Measurements from ENCODE around the gene TM2D3.

Gene TM2D3, protein sequence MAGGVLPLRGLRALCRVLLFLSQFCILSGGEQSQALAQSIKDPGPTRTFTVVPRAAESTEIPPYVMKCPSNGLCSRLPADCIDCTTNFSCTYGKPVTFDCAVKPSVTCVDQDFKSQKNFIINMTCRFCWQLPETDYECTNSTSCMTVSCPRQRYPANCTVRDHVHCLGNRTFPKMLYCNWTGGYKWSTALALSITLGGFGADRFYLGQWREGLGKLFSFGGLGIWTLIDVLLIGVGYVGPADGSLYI

DNA sequence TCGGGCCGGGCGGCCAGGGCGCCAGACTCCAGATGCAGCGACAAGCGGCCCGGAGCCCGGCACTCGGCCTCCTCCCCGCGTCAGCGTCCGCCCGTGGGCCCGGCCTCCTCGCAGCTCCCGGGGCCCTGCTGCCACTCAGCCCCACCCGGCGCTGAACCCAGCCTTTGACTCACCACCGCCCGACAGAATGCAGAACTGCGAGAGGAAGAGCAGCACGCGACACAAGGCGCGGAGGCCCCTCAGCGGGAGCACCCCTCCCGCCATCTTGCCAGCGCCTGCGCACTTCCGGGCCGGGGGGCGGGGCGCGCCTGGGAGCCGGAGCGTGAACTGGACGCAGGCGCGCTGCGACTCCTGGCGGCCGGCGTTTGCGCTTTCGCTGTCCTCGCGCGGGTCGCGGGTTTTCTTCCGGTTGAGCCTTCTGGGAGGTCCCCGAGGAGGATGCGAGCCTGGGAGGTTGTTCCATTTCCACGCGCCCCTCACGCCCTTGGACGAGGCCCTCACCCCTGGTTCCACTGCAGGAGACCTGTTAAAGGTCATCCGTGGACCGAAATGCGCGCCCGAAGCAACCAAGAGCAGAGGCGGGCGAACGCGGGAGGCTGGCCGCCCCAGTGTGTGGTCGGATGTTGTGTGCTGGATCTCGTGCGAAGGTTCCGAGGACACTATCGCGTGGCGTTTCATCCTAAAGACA lies at the start of gene TM2D3:
TSS of gene TM2D3 (minus strand) at position 284 of the 688 bp plus-strand sequence. CDS start at position 264, 20 bp downstream.
- DNase-seq: peak; percentile 59

DNA sequence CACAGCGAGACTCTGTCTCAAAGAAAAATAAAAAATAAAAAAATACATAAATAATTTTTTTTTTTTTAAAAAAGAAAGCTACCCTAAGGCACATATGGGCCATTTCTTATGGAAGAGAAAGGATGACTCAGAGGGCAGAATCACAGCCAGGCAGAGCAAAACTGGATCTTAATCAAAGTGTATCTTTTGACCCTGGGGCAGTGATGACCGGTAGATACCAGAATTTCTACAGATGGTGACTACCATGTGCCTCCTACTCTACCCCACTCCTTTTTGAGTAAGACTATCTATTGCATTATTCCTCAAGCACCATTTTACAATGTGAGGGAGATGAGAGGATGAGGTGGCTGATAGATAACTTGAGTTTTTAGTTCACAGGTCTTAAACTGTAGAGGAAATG lies 46.1 kb upstream of the TM2D3 start:
- no peak for DNase-seq

DNA sequence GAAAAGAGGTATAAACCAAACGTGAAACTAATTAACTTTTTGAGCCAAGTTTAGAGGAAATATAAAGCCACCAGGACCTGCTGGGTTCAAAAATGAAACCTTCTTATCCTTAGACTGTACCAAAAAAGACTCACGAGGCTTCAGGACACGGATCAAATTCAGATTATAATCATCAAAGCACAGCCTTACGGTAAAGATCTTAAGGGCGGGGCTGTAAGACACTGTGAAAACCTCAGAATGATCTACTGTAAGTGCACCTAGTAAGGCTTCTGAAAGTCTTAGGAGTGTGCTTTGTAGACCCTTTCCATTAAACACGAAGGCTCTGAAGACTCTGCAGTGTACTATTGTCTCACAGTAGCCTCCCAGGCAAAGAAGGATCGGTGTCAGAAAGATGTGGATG lies 45.3 kb upstream of the TM2D3 start:
- no peak for DNase-seq

DNA sequence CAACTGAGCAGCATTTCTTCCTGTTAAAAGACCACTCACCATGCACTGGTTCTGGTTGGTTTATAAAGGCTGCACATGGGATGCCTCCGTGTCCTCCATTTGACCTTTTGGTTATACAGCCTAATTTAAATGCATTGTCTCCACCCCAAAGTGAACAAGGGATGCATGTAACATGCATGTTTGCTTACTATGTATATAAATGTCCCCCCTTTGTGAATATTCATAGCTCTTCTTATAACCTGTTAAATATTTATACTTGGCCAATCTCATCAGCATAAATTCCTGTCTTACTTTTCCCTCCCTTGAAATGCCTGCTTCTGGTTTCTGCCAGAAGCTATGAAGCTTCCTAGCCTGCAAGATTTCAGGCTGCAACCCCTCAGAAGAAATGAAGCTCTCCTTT lies 44.6 kb upstream of the TM2D3 start:
- DNase-seq: no peak

DNA sequence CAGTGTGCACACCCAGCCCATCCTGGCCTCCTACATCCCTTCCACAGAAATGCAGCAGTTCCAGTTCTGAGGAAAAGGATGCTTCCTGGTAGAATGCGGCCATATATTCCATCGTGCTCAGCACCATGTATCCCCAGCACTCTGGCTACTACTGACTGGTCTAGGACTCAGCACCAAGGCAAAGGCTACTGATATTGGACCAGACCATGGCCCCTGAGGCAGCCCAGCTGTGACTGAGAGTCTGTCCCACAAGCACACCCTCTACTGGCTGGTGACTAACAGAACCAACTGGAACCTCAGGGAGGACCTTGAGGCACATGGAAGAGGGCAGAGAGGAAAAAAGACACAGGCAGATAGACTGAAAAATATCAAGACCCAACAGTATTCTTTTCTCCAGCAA lies 42.1 kb upstream of the TM2D3 start:
- DNase-seq: no peak

DNA sequence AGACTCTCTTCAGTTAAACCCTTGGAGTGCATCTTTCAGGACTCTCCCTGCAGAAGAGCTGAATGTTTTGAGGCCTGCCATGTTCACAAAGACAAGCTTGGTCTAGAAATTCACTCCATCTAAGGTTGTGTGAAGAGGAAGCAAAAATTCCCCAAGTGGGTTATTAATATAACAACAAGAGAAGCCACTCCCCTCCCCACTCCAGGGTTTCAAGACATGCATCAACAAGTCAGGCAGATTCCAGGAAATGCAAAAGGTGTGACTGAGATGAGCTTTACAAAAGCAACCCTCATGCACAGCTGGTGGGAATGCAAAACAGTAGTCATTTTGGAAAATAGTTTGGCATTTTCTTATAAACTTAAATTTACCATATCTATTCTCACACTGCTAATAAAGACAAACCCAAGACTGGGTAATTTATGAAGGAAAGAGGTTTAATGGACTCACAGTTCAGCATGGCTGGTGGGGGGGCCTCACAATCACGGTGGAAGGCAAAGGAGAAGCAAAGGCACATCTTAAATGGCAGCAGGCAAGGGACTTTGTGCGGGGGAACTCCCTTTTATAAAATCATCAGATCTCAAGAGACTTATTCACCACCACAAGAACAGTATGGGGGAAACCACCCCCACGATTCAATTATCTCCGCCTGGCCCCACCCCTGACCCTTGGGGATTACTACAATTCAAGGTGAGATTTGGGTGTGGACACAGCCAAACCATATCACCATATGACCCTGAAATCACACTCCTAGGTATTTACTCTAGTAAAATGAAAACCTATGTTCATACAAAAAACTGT lies 40.8 kb upstream of the TM2D3 start:
- DNase-seq: no peak

DNA sequence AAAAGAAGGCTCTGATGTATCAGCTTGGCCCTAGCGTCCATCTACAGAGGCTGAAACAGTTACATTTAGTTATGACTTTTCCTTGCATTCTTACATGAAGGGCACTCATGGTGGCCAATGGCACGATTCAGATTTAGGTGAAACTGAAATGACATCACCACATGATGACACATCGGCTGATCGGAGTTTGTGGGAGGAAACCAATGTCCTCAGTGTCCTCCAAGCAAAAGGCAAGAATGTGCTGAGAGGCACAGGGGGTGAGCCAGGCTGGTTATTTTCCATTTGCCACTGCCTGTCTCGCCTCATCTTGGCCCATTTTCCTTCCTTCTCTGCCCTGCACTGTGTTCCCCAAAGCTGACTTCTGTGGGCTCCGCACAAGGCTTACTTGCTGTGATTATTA lies 37.7 kb upstream of the TM2D3 start:
- no peak for DNase-seq

DNA sequence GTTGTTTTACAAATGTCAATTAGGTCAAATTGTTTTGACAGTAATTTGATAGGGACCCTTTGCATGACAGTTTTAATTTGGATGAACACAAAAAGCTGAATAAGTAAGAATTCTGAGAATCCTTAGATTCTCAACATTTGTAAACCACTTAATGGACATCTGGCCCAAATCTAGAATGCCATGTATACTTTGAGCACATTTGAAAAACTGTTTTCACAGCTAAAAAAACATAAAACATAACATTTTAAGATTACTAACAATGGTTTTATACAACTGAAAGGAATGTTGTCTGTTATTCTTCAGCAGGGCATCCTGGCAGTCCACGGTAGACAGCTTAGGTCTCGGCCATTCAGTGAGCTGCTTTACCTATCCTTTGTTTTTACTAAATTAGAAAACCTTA lies 34.5 kb upstream of the TM2D3 start:
- DNase-seq: no peak

DNA sequence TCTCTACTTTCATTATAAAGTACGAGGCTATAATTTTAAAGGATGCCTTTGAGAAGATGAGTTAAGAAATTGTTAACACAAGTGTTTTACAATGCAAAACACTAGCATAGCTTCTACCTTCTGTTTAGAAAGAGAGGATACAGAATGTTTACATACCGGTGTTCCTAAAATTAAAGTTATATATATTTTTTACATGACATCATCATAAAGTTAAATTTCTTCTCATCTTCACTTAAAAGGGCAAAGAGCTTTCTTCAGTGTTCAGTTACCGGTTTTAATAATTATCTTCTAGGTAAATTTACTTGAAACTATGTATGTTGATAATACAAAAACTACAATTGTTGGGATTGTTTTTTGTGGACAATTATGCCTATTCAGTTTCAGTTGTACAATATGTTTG lies 32.7 kb upstream of the TM2D3 start:
- no peak for DNase-seq

DNA sequence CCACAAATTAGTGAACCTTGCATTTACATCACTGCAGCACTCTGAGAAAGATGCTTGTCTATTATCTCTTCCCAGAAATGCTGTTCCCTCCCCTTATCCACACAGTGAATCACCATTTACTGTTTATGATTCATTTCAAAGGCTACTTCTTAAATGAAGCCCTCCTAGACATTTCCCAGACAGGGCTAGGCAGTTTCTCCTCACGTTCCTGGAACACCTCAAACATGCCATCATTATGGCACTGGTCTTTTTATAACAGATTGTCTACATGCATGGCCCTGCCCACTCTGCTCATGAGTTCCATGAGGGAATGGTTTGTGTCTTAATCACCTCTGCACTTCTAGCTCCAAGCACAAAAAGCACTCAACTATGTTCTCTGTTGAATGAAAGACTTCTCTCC lies 32.2 kb upstream of the TM2D3 start:
- no peak for DNase-seq

DNA sequence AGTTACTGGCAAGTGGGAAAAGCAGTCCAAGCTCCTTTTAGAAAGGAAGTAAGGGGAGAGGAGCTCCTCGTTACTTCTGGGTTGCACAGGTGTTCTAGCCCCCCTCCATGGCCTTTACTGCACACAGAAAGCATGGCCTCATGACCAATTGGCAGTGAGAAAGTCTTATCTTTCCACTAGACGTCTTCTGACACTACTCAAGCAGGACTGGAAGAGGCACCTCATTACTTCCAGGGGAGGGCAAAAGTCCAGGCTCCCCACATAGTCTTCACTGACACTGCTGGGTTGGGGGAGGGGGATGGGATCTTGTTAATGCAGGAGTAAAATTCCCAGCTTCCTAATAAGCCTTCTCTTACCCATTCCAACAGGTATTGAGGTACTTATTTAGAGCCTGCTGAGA lies 27.6 kb upstream of the TM2D3 start:
- DNase-seq: no peak

DNA sequence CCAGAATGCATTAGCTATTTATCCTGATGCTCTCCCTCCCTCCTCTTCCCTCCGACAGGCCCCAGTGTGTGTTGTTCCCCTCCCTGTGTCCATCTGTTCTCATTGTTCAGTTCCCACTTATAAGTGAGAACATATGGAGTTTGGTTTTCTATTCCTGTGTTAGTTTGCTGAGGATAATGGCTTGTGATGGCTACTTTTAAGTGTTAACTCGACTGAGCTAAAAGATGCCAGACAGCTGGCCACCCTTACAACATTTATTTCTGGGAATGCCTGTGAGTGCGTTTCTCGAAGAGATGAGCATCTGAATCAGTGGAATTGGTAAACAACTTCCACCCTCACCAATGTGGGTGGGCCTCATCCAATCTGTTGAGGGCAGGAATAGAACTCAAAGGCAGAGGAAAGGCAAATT lies 24.7 kb upstream of the TM2D3 start:
- peak; percentile 23 for DNase-seq

DNA sequence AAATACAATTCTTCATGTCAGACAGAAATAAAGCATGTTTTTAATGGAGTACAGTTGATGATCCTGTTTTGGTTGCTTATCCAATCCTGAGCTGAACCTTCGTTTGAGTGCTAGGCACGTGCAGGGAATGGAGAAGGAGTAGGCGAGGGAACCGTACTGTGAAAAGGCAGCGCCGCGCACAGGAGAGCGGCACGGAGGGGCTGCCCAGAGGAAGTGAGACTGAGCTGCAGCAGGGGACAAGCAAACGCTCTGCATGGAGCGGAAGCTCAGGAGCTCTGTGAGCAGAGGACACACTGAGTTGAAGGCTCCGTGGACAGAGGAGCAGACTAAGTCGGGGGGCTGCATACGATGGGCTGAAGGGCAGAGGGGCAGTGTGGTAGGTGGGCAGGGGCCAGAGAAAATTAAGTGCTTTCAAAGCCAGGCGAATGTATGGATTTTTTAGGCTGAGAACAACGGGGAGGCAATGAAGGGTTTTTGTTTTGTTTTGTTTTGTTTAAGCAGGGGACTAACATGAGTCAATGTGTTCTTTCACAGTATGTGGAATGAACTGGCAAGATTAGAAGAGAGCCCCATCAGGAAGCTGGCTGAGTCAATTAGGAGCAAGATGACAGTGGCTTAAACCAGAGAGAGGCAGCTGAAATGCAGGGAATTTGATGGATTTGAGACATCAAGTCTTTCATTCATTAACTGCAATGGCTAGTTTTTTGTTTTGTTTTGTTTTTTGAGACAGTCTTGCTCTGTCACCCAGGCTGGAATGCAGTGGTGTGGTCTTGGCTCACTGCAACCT lies 23.8 kb upstream of the TM2D3 start:
- DNase-seq: no peak

DNA sequence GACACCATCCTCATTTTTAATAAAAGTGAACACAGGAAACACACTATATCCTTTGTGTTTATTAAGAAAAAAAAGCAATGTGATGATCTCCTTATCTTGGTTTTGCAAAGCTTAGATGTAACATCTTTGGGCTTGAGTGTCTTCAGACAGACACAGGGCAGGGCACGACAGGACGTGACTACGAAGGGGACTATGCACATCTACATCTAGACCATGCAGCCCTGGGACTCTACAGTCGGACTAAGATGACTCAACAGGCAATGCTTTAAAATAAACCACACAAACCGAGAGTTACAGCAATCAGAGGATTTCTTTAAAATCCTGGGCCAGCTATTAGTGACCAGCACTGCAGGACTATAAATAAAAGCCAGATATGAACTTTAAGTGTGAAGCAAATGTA lies 22.8 kb upstream of the TM2D3 start:
- no peak for DNase-seq

DNA sequence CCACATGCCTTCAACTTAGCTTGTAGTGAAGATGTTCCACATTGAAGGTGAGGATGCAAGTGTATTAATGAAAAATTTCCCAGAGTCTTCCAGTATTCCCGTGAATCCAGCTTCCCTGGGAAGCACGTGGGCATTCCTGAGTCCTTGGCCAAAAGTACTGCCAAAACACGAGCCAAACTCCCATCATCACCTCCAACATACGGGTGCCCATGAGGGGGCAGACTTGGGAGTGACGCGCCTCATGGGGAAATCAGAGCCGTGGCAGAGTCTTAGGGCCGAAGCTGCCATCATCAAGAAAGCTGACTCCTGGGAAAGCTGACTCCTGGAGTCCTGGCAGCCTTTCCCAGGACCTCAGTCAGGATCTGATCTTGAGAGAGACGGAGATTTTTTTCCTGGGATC lies 20.1 kb upstream of the TM2D3 start:
- no peak for DNase-seq

DNA sequence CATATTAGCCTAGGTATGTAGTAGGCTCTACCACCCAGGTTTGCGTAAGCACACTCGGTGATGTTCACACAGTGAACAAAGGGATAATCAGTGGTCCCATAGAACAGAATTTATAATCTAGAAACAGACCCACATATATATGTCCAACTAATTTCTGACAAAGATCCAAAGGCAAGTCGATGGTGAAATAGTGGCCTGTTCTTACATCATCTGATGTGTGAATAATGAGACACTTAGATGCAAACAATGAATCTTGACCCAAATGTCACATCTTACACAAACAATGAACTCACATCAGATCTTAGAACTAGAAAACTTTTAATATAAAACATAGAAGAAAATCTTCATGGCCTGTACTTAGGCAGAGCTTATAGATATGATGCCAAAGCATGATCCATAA lies 17.6 kb upstream of the TM2D3 start:
- no peak for DNase-seq

DNA sequence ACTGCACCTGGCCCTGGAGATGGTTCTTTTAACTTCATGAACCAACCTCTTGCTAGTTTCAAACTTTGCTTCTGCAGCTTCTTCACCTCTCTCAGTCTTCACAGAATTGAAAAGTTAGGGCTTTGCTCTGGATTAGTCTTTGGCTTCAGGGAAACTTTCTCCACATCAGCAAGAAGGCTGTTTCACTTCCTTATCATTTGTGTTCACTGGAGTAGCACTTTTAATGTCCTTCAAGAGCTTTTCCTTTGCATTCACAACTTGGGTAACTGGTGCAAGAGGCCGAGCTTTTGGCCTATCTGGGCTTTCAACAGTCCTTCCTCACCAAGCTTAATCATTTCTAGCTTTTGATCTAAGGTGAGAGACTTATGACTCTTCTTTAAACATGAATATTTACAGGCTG lies 15.7 kb upstream of the TM2D3 start:
- DNase-seq: no peak

DNA sequence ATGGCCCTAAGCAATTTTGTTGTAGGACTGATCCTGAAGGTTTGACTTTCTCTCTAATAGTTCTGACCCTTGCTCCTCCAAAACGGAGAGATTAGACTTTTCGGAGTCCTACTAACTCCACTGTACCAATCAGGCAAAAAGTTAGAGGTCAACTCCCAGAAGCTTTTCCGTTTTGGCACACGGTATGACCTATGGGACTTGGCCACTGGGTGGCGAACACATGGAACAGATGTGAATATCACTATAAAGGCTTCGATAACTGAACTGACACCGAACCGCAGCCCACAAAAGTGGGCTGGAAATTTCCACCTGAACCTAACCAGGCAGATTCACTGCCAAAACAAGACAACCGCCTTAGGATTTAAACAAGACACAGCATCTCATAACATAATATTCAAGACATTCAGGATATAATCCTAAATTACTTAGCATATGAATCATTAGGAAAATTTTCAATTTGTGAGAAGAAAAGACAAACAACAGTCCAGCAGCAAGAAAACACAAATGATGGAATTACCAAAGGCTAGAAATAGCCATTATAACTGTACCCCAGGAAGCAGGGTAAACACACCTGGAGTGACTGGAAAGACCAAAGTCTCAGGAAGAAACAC lies 12.2 kb upstream of the TM2D3 start:
- no peak for DNase-seq

DNA sequence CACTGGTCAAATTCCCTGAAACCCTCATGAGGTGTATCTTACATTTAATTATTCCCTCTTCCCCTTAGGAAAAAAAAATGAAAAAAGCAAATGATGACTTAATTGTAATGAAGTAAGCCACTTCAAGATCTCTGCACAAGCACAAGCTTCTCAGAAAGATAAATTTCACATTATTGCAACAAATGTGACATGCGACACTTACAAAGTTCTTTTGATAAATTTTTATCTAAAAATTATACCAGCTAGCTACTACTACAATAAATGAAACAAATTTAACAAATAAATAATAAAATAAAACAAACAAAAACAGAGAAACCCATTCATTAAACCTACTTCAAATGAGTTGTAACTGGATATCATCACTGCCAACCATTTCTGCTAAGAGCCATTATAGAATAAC lies 10.0 kb upstream of the TM2D3 start:
- no peak for DNase-seq

DNA sequence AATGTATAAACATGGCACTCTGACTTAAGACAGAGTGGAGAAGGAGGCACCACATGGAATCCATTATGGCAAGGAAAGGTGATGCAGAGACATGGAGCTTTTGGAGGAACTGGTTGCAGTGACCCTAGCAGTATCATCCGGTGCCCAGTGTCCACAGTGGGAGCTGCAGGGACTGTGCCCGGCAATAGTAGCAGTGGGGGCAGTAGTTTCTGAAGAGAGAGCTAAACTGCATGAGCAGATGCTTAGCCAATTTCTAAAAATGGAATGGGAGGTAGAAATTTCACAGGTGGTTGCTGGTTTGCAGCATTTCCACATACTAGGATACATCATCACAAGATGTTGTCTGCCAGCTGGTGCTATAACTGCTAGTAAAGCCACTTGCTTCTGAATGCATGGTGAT lies 7.8 kb upstream of the TM2D3 start:
- no peak for DNase-seq

DNA sequence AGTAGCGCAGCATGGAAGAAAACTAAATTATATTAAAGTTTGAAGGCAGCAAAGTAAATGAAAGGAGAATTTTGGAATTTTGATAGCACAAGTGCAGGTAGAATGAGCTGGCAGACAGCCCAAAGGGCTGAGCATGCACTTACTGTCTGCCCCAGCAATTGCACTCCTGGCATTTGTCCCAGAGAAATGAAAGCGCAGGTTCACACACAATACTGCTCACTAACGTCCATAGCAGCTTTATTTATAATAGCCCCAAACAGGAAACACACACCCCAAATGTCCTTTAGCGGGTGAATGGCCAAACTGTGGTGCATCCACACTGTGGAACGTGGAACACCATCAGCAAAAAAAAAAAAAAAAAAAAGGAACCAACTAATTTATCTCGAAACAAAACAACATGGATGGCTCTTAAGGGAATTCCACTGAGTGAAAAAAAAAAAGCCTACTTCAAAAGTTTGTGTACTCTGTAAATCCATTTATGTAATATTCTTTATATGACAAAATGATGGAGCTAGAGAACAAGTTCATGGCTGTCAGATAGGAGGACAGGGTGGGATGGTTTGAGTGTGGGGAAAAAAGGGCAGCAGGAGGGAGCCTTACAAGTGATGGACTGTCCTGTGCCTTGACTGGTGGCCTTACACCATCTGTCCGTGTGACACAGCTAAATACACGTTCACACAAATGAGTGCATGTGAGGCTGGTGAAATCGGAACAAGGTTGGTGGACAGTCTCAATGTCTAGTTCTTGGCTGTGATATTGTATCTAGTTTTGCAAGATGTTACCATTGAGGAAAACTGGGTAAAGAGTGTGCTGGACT lies 6.0 kb upstream of the TM2D3 start:
- DNase-seq: no peak

DNA sequence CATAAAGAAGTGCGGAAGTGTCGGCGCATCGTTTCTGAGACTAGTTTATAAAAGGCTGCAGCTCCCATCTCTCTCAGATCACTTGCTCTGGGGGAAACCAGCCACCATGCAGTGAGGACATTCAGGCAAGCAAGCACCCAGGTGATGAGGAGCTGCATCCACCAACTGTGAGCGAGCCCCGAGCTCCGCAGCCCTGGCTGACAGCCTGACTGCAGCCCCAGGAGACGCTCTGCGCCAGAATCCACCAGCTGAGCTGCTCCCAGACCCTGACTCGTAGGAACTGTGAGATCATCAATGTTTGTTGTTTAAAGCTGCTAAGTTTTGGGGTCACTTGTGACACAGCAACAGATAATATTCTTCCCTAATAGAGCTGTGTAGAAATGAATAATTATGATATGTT lies 5.0 kb upstream of the TM2D3 start:
- DNase-seq: no peak

Measured in NCI-H446 treated with DMSO at 0.1 percent for 48 hours (cell line).